Measurements from ENCODE around the gene ROM1.

- TF ChIP-seq CTCF (IDR thresholded peaks at IDR 0.05) (no peak), POLR2A (IDR thresholded peaks at IDR 0.05) (no peak), EP300 (IDR thresholded peaks at IDR 0.05; ENCODE audit: low read depth) (no peak), POLR2AphosphoS5 (IDR thresholded peaks at IDR 0.05) (no peak)
These were observed 8.5 kb upstream of the ROM1 start for GRCh38 chr11:62604460-62605120.
